Limb (tissue), 2 donors: ENCODE data around the gene GPN2.

ENCODE experiments used
- DNase-seq, 2 donors: peaks; one replicate each; pipeline ENCODE4 v3.0.0-alpha.2; 2016; ENCODE audit errors: extremely low spot score in 2 of 2

GPN2 gene

DNA sequence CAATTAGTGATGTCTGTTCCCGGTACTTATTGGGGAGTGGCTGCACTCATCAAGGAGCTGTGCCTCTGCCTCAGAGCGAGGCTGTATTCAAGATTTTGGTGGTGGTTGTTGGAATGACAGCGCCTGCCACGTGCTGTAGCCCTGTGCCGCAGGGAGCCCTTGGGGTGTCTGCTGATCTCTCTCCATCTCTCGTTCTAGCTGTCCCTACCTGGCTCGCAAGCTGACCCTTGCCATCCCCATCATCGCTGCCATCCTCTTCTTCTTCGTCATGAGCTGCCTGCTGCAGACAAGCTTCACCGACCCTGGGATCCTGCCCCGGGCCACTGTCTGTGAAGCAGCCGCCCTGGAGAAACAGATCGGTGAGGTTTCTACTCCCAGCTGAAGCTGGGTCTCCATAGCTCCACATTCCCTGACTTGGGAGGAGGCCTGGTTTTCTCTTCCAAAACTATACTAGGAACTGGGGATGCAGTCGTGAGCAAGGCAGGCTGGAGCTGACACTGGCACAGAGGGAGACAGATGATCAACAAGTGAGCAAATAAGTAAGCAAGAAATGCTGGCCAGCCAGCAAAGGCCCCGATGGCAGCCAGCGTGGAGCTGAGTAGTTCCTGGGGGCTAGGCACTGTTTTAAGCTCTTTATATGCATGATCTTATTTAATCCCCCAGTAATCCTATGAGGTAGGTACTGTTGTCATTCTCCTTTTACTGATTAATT lies 57.7 kb downstream of the GPN2 start:
- no peak for DNase-seq

DNA sequence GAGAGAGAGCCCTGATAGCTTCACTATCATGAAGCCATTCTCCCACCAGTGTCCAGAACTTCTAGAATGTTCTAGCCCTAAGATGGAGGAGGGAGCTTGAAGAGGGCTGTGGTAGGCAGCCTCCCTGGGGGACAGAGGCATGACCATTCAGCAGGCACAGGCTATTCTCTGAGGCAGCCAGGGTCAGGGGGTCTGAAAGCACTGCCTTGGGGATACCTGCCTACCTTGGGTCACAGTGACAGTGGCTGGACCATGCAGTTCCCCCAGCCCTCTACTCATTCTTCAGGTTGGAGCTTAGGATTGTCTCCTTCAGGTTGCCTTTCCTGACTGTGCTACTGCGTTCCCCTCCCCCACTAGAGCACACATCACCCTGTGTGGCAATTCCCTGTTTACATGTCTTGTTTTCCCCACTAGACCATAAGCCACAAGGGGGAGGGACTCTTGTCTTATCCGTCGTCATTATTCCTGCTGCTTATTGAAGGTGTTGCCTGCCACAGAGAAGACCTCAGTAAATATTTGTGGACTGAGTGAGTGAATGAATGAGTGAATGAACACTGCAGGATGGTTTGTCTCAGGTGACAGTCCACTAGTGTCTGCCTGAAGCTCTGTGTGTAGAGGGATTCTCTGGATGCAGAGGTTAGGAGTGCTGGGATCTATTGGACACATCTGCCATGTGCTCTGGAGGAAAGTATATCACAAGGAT lies 58.4 kb downstream of the GPN2 start:
- no peak for DNase-seq

DNA sequence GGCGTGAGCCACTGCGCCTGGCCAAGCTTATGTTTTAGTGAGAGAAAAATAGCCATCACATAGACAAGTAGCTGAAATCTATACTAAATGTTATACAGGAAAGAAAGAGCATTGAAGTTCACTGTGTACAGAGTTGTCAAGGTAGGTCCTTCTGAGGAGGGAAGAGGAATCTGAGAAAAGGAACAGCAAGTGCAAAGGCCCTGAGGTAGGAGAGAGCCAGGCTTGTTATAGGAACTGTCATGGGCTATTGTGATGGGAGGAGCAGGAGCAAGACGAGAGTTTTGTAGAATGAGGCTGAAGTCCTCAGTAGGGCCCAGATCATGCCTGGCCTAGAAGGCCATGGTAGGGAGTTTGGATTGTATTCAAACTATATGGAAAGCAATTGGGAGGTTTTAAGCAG lies 59.0 kb downstream of the GPN2 start:
- no peak for DNase-seq

DNA sequence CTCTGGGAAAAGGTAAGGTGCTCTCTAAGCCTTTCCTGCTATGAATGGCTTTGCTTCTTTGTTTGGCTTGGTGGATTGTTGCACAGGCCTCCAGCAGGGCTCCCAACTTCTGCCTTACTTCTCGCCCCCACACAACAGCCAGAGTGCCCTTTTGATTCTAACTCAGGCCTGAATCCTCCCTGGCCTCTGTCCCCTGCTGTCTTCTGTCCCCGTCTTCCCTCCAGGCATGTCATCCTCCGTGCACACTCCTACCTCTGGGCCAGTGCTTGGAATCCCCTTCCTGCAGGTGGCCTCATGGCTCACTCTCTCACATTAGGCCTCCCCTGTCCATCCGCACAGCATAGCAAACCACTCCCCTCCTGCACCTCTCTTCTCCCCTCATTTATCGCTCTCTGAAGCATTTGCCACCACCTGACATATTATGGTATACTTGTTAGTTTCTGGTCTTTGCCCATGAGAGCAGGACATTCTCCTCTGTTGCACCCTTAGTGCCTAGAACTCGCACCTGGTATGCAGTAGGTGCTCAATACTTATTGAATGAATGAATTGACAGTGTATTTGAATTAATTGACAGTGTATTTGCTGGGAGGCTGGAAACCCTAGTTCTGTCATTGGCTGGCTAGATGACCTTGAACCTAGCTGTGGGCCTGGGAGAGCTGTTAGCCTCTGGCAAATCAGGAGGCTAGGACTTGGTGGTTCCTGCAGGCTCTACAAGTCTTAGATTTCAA lies 60.7 kb downstream of the GPN2 start:
- no peak for DNase-seq

DNA sequence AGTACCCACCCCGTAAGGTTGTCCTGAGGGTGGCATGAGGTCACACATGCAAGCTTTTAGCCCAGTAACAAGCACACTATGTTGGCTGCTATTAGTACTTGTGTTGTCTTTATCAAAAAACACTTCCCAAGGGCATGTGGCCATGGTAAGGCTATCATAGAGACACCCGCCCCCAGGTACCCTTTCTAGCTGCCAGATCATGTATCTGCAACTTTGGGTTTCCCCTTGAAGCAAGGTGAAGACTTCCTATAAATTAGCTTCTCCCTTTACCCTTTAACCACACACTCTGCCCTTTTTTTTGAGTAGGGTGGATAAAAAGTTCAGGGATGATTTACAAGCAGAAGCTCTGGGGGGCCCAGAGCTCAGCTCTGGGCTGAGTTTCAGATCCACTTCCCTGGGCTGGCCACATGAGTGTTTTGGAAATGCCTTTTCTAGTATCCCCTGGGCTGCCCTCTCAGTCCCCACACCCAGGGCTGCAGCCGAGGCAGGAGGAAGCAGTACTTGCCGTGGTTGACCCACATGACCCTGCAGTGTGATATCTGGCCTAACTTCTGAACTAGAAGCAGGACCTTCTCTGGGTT lies 61.6 kb downstream of the GPN2 start:
- no peak for DNase-seq

DNA sequence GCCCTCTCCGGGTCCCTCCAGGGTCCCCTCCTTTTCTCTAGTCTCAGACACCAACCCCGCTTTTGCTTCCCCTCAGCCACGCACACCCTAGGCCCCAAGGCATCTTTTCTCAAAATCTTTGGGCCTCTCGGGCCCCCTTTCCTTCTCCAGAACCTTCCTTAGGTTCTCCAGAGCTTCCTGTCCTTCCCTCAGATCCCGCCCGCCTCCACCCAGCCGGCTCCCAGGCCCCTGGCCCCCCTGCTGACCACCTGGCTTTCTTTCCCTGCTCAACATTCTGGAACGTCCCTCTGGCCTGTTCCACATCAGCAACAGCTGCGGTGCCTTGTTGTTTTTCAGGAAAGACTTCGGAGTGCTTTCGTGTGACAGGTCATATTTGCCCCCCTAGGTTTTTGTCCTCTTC lies 62.4 kb downstream of the GPN2 start:
- DNase-seq, result peak in 1 of 2 donors; percentile 49

DNA sequence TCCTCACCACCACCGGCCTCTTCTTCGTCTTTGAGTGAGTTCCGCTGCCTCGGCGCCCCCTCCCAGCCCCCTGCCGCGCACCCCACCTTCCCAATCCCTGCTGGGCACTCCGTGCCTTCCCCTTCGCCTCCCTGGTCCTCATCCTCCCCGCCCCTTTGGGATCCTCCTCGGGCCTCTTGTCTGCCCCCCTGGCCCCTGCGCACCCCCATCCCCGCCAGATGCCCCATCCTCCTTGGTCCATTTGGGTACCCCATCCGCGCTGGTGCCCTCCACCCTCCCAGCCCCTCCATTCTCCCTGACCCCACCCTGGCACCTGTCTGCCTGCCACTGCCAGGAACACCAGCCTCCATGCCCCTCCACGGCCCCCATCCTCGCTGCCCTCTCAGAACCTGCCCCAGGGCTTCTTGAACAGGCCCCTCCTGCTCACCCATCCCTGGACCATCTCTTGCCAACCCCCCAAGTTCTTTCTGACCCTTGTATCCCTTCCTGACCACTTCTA lies 62.9 kb downstream of the GPN2 start:
- DNase-seq, result peak in 1 of 2 donors; percentile 41

DNA sequence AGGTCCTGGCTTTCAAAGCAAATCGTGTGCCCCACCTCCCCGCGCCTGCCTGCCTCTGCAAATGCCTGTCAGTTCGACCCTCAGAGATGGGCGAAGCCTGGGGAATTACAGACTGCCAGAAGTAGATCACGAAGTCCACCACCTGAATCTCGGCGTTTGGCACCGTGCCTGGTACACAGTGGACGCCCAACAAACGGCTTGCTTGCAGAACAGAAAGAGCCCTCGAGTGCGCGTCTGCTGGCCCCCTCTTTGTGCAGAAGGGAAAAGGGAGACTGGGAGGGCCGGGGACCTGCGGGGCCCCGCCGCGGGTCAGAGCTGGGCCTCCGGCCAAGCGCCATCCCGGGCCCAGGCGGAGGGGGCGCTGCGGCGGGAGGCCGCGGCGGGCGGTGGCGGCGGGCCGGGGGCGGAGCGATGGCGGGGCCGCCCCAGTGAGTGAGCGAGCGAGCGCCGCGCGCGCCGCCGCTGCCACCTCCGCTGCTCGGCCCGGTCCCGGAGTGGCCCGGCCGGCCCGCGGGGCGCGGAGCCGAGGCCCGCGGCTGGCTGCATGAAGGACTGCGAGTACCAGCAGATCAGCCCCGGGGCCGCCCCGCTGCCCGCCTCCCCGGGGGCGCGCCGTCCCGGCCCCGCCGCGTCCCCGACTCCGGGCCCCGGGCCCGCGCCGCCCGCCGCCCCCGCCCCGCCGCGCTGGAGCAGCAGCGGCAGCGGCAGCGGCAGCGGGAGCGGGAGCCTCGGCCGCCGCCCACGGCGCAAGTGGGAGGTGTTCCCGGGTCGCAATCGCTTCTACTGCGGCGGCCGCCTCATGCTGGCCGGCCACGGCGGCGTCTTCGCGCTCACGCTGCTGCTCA lies 63.6 kb downstream of the GPN2 start, which contains the start of gene ZDHHC18:
TSS of gene ZDHHC18 (plus strand) at position 428 of the 845 bp plus-strand sequence. CDS start at position 545, 117 bp downstream.
- DNase-seq, result peak; percentile 54 to 88
